GM12878 (cell line): ENCODE measurements around the gene PMIS2. TPM values are rescaled to one million over a fixed set of nuclear protein-coding genes. Genes with fewer than 3 reads are reported as not detected.

Experiments
- ATAC-seq: fragments of 200-7000 bp; cut with Tn5 transposase; 3 replicates; pipeline ENCODE4 v1.9.1; 2020; ENCODE audit warnings: mild to moderate bottlenecking, moderate library complexity
- BruUV-seq: library from RNA; stranded (reverse); fragments of 400-500 nt; replicated peaks from 2 replicates; lab custom pipeline; 2021; lab: Mats Ljungman, UMichigan
- CTCF ChIA-PET: fragments of 300-600 bp; sonication (Branson Sonifier 250); formaldehyde crosslinking; extraction: SDS; loops from one replicate; lab custom pipeline; 2021; ENCODE audit warnings: inconsistent platforms; lab: Yijun Ruan, JAX
- POLR2A ChIA-PET: fragments of 350-600 bp; formaldehyde crosslinking; extraction: SDS; loops from one replicate; lab custom pipeline; 2021; ENCODE audit warnings: inconsistent platforms; lab: Charles Lee
- RAD21 ChIA-PET: fragments of 300-600 bp; sonication (Branson Sonifier 250); formaldehyde crosslinking; loops from one replicate; lab custom pipeline; 2023; ENCODE audit warnings: antibody characterized with exemption; ENCODE audit not compliant: unreplicated experiment; lab: Charles Lee
- SMC1A ChIA-PET: fragments of 300-600 bp; sonication (Branson Sonifier 250); formaldehyde crosslinking; loops from one replicate; lab custom pipeline; 2023; ENCODE audit not compliant: unreplicated experiment, uncharacterized antibody; lab: Charles Lee
- DNase-seq: peaks from one replicate; pipeline ENCODE4 v3.0.0-alpha.2; 2011; ENCODE audit warnings: low read depth, low spot score
- FAIRE-seq: peaks from 3 replicates; lab custom pipeline; 2011; peaks lifted over from hg19 to GRCh38; lab: Jason Lieb, UNC
- H2AFZ ChIP-seq: 2 replicates; pipeline ENCODE4 v1.6.0; 2011; ENCODE audit warnings: low read depth, low read length, control low read depth; ENCODE audit not compliant: control insufficient read depth
- H3K27ac ChIP-seq: 2 replicates; pipeline ENCODE4 v1.5.1; 2011; ENCODE audit warnings: control low read depth; ENCODE audit not compliant: control insufficient read depth, insufficient read depth
- H3K27me3 ChIP-seq, 2 experiments: replicated peaks in 1 of 2; 2 replicates each; pipeline versions ENCODE4 v1.6.0 to v1.6.1; 2011; ENCODE audit warnings: low read length in 1 of 2; ENCODE audit not compliant: control insufficient read depth in 2 of 2, insufficient read depth in 2 of 2
- H3K36me3 ChIP-seq, 2 experiments: 2 replicates each; pipeline ENCODE4 v1.5.1; 2011; ENCODE audit warnings: low read length in 1 of 2; ENCODE audit not compliant: control insufficient read depth in 2 of 2, insufficient read depth in 2 of 2
- H3K4me1 ChIP-seq: 2 replicates; pipeline ENCODE4 v1.6.1; 2011; ENCODE audit warnings: mild to moderate bottlenecking, low read length, moderate library complexity, mixed read lengths; ENCODE audit not compliant: control insufficient read depth, insufficient read depth
- H3K4me2 ChIP-seq: 2 replicates; pipeline ENCODE4 v1.6.0; 2011; ENCODE audit warnings: control low read depth; ENCODE audit not compliant: control insufficient read depth, insufficient read depth
- H3K4me3 ChIP-seq: fragments of 200-600 bp; sonication (generic); 2 replicates; pipeline ENCODE4 v1.5.1; 2016
- H3K79me2 ChIP-seq: 2 replicates; pipeline ENCODE4 v1.6.0; 2011; ENCODE audit warnings: low read length; ENCODE audit not compliant: control insufficient read depth, insufficient read depth
- H3K9ac ChIP-seq: 2 replicates; pipeline ENCODE4 v1.8.0; 2011; ENCODE audit warnings: low read length, control low read depth, mixed read lengths; ENCODE audit not compliant: control insufficient read depth, insufficient read depth
- H3K9me3 ChIP-seq: replicated peaks from 3 replicates; pipeline ENCODE4 v1.5.1; 2011; ENCODE audit warnings: mild to moderate bottlenecking, low read length; ENCODE audit not compliant: control insufficient read depth, insufficient read depth
- H4K20me1 ChIP-seq: 2 replicates; pipeline ENCODE4 v1.6.0; 2011; ENCODE audit not compliant: control insufficient read depth, insufficient read depth
- ATF7 ChIP-seq: fragments of 450-650 bp; IDR thresholded peaks from 2 replicates; pipeline ENCODE4 v1.6.1; 2016; ENCODE audit warnings: low read depth, mild to moderate bottlenecking
- BHLHE40 ChIP-seq, 2 experiments: fragments of 450-650 bp in 1 of 2; IDR thresholded peaks; 2 replicates each; pipeline ENCODE4 v1.6.1; 2011 to 2017; ENCODE audit warnings: low read depth in 2 of 2, borderline replicate concordance in 1 of 2, improper control_type of control experiment in 1 of 2, low read length in 1 of 2, mild to moderate bottlenecking in 1 of 2
- E2F8 ChIP-seq: fragments of 450-650 bp; IDR thresholded peaks from 2 replicates; pipeline ENCODE4 v1.6.1; 2018; ENCODE audit warnings: mild to moderate bottlenecking, low read depth, moderate library complexity; ENCODE audit not compliant: partially characterized antibody
- ESRRA ChIP-seq: IDR thresholded peaks from 2 replicates; pipeline ENCODE4 v1.6.1; 2012; ENCODE audit warnings: mild to moderate bottlenecking, low read length, improper control_type of control experiment
- ETV6 ChIP-seq, 2 experiments: fragments of 450-650 bp in 1 of 2; IDR thresholded peaks in 1 of 2; conservative IDR thresholded peaks in 1 of 2; 2 replicates each; pipeline ENCODE4 v1.6.1; 2014; ENCODE audit warnings: antibody characterized with exemption in 1 of 2, borderline replicate concordance in 1 of 2, low read depth in 1 of 2, mild to moderate bottlenecking in 1 of 2, moderate library complexity in 1 of 2
- MLLT1 ChIP-seq: fragments of 450-650 bp; IDR thresholded peaks from 2 replicates; pipeline ENCODE4 v1.6.1; 2016; ENCODE audit warnings: mild to moderate bottlenecking
- NRF1 ChIP-seq: conservative IDR thresholded peaks from 2 replicates; pipeline ENCODE4 v1.6.1; 2011; ENCODE audit warnings: mild to moderate bottlenecking, low read depth, low read length, improper control_type of control experiment
- SP1 ChIP-seq: IDR thresholded peaks from one replicate; pipeline ENCODE4 v1.6.1; 2011; ENCODE audit warnings: low read depth, low read length
- ZNF274 ChIP-seq: IDR thresholded peaks from one replicate; pipeline ENCODE4 v1.8.0; 2011; ENCODE audit not compliant: insufficient read length, insufficient read depth
- ZSCAN29 ChIP-seq: fragments of 450-650 bp; IDR thresholded peaks from 2 replicates; pipeline ENCODE4 v1.6.1; 2017; ENCODE audit warnings: mild to moderate bottlenecking, moderate library complexity
- WGBS: methylation state at CpG from one replicate; pipeline ENCODE4 v1.1.6; 2016; ENCODE audit warnings: low lambda C conversion rate; ENCODE audit not compliant: insufficient replicate concordance, insufficient coverage; ENCODE audit errors: missing lambda C conversion rate; 5-methylcytosine and 5-hydroxymethylcytosine counted together
- in situ Hi-C: fragments of 300-500 bp; cut with MboI; formaldehyde crosslinking; loops from 9 replicates; pipeline ENCODE4 v1.14.3; 2018; ENCODE audit warnings: mixed read lengths
- intact Hi-C: fragments of 100-400 bp; cut with micrococcal nuclease; formaldehyde crosslinking; loops from one replicate; pipeline ENCODE4 v1.14.2; 2022; ENCODE audit not compliant: unreplicated experiment
- polyA plus RNA-seq, 11 experiments: library from polyadenylated mRNA; depleted of rRNA in 4 of 11; unstranded in 6 of 11; stranded (reverse) in 5 of 11; fragments of >200 nt; fragmentation: Nextera tagmentation in 4 of 11; fragmentation: Illumina TruSeq in 1 of 11; extraction: Ambion mirVana in 4 of 11; extraction: Trizol in 1 of 11; gene quantifications; 1 replicate in 1 of 11; 2 replicates in 10 of 11; pipeline versions ENCODE4 v1.2.1 to v1.2.3, GENCODE V29; 2011 to 2016; ENCODE audit warnings: inconsistent platforms in 2 of 11, missing spikeins in 2 of 11, low read depth in 1 of 11
- total RNA-seq, 4 experiments: library from RNA; depleted of rRNA in 3 of 4; stranded (reverse); fragments of >200 nt in 3 of 4; fragmentation: Illumina TruSeq in 1 of 4; extraction: Trizol in 1 of 4; gene quantifications; 2 replicates each; pipeline versions ENCODE4 v1.2.1 to v1.2.3, GENCODE V29; 2013 to 2021

The PMIS2 gene
- total and polyA plus RNA-seq, 10 of the 15 experiments (the other 5 are each of a cell fraction or from before 2014, with no cell fraction given): not detected

GRCh38 chr19:35560271-35560670 is 25.7 kb upstream of the PMIS2 start (continued):
- TF ChIP-seq E2F8 (no peak), ETV6 (conservative IDR thresholded peaks at IDR 0.05 in 1 of 2, IDR thresholded peaks at IDR 0.05 in 1 of 2; ENCODE audit: borderline replicate concordance in 1 of 2, low read depth in 1 of 2) (no peak), SP1 (no peak), ZNF274 (no peak), ZSCAN29 (no peak), ESRRA (no peak), MLLT1 (no peak)

GRCh38 chr19:35560677-35561076 is 25.3 kb upstream of the PMIS2 start:
- no peak overlapping the region for H3K9ac ChIP-seq
- ChIA-PET RAD21 (no interaction called here), CTCF (interaction anchor here (2.6 kb wide), 1 partner anchor 12 kb away, joined by 17 read pairs; no protein-coding TSS in a partner anchor), SMC1A (no interaction called here), POLR2A (no interaction called here)
- H4K20me1 ChIP-seq: no peaks in the 10 kb centered on the region
- TF ChIP-seq NRF1 (no peak), ATF7 (no peak), BHLHE40 (IDR thresholded peaks at IDR 0.05; ENCODE audit: borderline replicate concordance in 1 of 2, low read depth in 2 of 2, low read length in 1 of 2) (no peak)
- H3K27me3 ChIP-seq: no peaks in the 10 kb centered on the region; a peak in 2 of 4 replicates
- no peaks in the 10 kb centered on the region; a peak in 1 of 4 replicates for H3K36me3 ChIP-seq
- no peak overlapping the region for H3K27ac ChIP-seq
- in situ Hi-C loops (no loop called here), intact Hi-C loops (no loop called here)
- H2AFZ ChIP-seq: no peak overlapping the region
- no peak for DNase-seq
- H3K4me3 ChIP-seq: no peak overlapping the region; the same call in 1 of the 2 replicates
- WGBS: 6% methylated on average over 2 of the region's 6 CpGs
- no peaks in the 10 kb centered on the region for H3K79me2 ChIP-seq
- H3K9me3 ChIP-seq: no peaks in the 10 kb centered on the region; the same call in 2 of the 3 replicates
- H3K4me2 ChIP-seq: no peak overlapping the region
- ATAC-seq: no peak
- no peak for FAIRE-seq
- peaks cover 30% of the 10 kb centered on the region for H3K4me1 ChIP-seq
- BruUV-seq: no TSS peak
